HT-29 (cell line): ENCODE data around the gene PTPRT. TPM values are rescaled to one million over a fixed set of nuclear protein-coding genes. Genes with fewer than 3 reads are reported as not detected.

Source experiments
- DNase-seq: peaks from one replicate; pipeline ENCODE4 v3.0.0-alpha.2; 2015; ENCODE audit warnings: low spot score
- total RNA-seq: library from RNA; depleted of rRNA; stranded (reverse); fragments of >200 nt; shearing (Covaris generic); gene quantifications from 2 replicates; pipeline ENCODE4 v1.2.3, GENCODE V29; 2014

The PTPRT gene
- total RNA-seq, 1 experiment from 2014 or later = not detected

GRCh38 chr20:42401613-42402012, 788.1 kb downstream of the PTPRT start:
- DNase-seq = no peak

GRCh38 chr20:42399802-42400201, 789.9 kb downstream of the PTPRT start:
- no peak for DNase-seq

DNA sequence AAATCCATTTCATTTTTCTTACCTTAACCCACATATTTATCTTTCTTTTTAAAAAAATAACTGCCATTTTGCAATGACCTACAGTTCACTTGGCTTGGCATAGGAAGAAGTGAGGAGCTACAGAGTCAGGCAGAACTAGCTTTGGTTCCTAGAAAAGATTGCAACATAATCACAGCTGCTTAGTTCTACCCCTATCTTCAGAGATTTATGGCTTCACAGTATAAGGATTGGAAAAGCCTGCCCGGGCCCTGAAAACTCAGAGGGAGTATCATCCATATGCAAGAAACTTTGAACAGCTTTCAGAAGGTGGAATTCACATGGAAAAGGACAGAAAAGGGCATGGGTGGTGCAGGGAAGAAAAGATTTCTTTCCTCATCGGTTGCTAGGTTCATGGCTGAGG, 797.3 kb downstream of the PTPRT start:
- no peak for DNase-seq

DNA sequence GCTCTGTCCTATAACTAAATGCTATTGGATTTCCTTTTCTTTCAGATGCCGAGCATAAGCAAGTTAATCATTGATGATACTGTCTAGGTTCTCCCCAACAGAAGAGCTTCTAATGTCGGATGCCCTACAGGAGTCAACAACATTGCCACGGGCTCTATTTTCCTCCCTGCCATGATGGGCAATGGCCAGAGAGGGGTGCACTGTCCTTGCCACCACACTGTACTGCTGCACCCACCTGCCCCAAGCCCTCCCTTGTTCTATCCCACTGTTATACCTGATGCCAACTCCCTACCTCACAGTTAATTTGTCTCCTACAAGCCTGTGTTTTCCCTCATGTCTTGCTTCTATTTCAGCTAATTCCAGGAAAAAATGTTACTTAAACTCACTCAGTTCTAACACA, 797.9 kb downstream of the PTPRT start:
- DNase-seq = no peak

DNA sequence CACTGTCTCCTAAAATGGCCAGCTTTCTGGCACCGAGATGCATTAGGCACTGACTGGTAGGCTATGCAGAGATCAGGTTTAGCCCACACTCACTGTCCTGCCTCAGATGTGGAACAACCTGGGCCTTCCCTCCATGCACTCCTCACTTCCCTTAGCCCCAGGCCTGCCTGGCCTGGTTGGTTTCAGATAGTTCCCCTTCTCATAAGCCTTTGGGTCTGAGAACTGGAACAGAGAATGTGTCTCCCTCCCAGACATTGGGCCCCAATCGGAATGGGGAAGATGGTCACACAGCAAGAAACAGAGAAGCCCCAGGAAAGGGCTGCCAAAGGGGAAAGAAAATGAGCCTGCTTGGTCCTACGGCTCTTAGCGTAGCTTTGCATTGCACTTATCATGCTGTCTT, 809.4 kb downstream of the PTPRT start:
- no peak for DNase-seq

GRCh38 chr20:42379385-42379784, 810.3 kb downstream of the PTPRT start:
- DNase-seq = no peak

DNA sequence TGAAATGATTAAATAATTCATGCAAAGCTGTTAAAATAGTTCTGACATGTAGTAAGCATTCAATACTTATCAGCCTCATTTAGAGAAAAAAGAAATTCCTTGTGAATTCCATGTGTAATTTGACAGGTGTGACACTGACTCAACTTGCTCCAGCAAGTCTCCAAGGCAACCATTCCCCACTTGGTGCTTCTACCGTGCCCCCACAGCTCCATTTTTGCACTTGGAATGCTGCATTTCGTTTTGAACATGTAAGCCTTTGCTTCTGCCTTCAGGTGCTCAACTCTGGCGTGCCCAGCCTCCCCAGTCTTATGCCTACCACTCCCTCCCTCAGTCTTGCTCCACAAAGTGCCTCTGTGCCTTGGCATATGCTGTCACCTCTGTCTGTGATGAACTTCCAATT, 810.9 kb downstream of the PTPRT start:
- DNase-seq = no peak

DNA sequence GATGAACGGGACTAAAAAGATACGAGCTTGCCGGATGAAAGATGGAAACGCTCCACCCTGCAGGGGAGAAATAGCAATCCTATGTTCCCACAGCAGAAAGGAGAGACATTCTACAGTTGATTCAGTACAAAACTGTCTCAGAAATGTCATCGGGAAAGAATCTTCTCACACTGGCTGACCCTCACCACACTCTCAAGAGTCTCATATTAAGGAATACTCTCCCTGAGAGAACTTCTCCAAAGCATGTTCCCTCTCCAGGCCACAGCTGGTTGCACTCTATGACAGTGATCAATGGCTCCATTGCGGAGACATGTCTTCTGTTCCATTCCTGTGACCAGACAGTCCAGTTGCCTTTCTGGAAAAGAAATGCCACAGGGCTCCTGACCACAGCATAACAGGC, 813.6 kb downstream of the PTPRT start:
- DNase-seq = no peak

DNA sequence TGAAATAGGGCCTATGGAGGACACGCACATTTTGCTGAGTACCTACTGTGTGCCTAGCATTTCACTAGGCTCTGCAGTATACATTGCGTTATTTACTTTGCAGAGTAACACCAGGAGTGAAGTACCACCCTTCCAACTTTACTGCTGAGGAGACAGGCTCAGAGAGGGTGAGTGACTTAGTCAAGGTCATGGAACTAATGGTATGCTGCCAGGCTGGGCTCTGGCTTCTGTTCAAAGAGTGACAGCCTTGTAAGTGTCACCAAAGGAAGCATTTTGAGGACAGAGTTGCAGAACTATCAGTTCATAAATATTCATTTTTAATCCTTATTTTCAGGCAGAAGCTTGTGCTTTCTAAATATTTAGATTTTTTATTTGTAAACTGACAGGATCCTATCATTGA, 816.7 kb downstream of the PTPRT start:
- DNase-seq = no peak

DNA sequence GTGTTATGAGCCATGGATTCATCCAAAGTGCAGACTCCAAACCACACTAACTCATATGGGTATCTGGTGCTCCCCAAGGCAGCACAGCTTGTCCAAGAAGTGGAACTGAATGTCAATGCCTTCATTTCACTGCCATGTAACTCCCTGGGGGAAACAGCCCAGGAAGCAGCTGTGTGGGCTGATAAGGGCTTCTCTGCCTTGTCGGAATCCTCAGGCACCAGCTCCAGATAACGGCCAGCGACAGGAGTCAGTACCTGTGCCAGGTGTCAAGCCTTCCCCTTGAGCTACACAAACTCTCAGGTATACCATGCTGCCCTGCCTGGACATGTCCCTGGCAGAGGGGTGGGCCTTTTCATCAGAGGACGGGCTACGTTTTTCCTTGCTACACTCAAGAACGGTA, 819.6 kb downstream of the PTPRT start:
- no peak for DNase-seq

DNA sequence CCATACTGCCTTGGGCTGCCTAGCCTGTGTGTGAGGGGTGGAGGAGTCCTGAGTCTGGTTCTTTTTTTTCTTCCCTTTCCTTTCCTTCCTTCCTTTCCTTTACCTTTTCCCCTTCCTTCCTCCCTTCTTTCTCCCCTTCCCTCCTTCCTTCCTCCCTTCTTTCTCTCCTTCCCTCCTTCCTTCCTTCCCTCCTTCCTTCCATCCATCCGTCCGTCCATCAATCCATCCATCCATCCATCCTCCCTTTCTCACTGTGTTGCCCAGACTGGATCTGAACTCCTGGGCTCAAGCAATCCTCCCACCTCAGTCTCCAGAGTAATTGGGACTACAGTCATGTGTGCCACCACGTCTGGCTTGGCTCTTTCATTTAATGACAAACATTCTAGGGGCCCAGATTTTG, 820.8 kb downstream of the PTPRT start:
- no peak for DNase-seq

DNA sequence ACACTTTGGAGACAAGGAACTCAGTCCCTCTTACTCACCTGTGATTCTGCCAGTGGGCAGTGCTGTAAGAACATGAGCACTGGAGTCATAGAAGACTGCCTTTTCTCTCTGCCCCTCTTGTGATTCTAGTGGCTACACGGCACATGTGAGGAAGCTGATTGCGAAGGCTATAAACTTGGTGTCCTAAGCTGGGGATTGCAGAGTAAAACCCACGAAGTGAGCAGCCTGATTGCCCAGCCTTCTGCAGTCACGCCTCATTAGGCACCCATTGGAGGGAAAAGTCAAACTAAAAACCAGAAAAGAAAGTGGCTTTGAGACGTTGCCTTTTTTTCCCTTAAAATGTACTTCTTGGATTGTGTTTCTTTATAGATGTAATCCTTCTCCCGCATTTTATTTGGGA, 823.1 kb downstream of the PTPRT start:
- DNase-seq = no peak

DNA sequence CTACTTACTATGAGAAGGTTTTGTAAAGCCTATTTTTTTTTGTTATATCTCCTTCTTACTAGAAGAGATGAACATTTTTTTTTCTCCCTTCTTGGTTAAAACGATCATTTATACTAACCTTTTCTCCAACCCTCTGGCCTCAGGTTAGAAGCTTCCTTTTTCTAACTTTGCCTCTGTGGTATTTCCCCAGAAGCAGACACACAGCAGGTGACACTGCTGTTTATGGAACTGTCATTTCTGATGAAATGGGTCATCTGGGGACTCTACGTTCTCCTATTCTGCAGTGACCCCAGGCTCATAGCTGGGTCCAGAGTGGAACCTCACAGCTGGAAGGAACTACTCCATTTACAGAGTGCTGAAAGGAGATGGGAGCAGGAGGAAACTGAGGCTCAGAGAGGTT, 825.3 kb downstream of the PTPRT start:
- DNase-seq = no peak

- DNase-seq = no peak
Measured at GRCh38 chr20:42361402-42361970, 828.2 kb downstream of the PTPRT start.

DNA sequence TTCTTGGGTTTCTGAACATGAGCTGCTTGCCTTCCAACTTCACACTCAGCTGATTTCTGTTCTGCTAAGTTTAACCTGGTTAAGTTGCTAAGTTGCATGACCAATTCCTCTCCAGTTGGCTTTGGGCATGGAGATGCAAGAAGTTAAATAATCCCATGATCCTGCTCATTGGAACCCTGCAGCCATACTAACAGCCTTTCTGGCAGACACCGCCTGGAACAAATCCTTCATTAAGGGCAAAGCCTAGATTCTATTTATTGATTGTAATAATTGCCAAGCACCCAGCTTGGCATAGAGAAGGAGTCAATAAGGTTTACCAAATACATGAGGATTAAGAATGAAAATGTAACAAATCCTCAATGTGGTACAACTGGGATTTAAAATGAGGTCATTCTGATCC, 829.1 kb downstream of the PTPRT start:
- DNase-seq = no peak

DNA sequence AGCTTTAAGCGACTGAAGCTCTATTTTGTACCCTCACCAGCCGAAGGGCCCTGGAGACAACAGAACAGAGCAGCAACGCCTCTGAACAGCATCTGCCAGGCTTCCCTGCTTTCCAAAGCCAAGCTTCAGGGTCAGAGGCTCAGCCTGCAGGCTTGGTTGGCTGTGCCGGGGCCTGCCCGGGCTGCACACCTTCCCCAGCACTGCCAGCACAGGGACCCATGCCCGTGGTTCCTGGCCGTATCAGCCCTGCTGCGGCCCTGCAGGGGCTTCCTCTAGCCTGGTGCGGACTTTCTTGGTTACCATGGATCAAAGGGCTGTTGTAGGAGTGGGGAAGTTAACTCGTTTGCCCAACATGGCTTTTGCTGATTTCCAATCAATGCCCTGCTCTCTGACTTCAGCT, 830.1 kb downstream of the PTPRT start:
- no peak for DNase-seq

DNA sequence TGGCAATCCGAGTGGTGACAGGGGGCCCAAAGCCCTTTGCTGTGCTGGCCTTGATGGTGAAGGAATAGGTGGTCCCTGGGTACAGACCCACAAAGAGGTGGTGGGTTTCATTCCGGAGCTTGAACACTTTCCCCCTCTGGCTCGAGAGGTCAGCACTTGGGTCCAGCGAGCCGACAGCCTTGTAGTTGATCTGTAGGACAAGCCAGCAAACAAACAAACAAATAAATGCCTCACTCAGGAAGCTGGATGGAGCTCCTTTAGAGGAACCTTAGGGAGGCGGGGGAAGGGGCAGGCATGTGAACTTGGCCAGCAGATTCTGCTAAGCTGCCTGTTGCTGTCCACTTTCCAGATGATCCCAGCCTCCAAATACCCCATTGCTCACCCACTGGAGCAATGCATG, 837.6 kb downstream of the PTPRT start:
- no peak for DNase-seq

- DNase-seq = no peak
Measured at GRCh38 chr20:42350521-42350920, 839.2 kb downstream of the PTPRT start.

DNA sequence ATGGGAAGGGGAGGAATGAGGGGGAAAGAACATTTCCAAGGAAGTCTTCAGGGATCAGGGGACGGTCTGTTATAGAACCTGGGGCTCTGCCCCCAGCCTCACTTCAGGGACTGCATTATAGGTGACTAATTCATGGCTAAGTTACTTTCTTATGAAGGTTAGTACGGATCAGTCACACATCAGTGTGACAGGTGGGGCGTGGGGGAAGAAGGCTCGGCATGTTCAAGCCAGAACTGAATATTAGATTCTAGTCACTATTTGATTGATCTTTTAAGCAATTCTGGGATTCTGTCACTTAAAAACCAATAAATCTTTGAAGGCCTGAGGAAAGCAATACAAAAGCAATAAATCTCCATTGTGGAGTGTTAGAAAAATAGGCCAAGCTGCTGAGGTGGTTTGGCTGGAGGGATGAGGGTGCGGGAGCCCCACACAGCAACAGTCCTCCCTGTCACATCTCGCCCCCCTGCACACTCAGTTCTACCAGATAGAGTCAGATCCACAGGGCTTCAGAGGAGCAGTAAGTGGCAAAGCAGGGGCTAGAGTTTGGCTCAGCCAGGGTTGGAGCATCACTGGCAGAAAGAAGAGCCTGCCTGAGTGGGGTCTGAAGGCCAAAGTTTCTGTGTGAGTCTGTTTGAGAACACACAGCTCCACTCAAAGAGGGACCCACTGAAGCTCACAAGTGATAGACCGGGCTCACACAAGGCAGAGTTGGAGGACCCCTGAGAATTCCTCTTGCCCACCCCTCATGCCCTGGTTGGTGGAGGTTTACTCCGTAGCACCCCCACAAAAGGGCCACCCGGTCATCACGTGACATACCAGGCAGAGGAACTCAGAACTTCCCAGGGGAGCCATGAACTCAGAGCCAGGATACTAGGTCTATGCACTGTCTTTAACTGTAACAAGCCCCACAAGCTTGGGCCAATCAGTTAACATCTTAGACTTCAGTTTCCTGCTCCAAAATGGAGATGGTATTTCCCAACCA, 843.2 kb downstream of the PTPRT start:
- no peak for DNase-seq

DNA sequence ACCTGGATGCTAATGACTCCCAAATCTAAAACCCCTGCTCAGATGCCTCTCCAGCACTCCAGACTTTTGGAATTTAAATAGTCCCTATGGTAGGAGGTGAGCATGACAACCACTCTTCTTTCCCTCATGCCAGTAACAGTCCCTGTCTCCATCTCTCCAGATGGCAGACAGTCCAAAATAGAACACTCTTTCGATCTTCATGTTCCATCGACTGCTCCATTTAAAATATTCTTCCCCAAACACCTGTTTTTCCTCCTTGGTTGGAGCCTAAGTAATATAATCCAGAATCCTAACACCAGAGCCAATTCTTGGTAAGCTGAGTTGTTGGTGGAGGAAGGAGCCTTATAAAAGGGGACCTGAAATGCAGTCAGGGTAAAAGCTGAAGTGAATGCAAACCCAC, 848.1 kb downstream of the PTPRT start:
- no peak for DNase-seq

GRCh38 chr20:42340368-42340767, 849.3 kb downstream of the PTPRT start:
- DNase-seq = no peak

- no peak for DNase-seq
Measured at GRCh38 chr20:42338294-42339201, 851.2 kb downstream of the PTPRT start.
